ENCODE measurements around the gene SNORC. TPM values are rescaled to one million over a fixed set of nuclear protein-coding genes. Genes with fewer than 3 reads are reported as not detected.

Gene SNORC
- total and polyA plus RNA-seq, 2 of the 13 experiments (the other 11 are each of a cell fraction or from before 2014, with no cell fraction given) = 59.1 to 86.1 TPM

GRCh38 chr2:232873292-232873908 is 3.3 kb downstream of the SNORC start (continued):
- TF ChIP-seq ZNF407 (CRISPR knock-in tag; IDR thresholded peaks at IDR 0.05; ENCODE audit: not compliant biosample characterization) (no peak), ZNF879 (CRISPR knock-in tag; IDR thresholded peaks at IDR 0.05) (no peak), HOXA9 (CRISPR knock-in tag; IDR thresholded peaks at IDR 0.05; ENCODE audit: borderline replicate concordance) (no peak), HDAC2 (CRISPR knock-in tag; IDR thresholded peaks at IDR 0.05) (no peak), TAF15 (IDR thresholded peaks at IDR 0.05; ENCODE audit: low read depth, low read length, poor library complexity, severe bottlenecking) (peak; percentile 95), ZBTB1 (CRISPR knock-in tag; IDR thresholded peaks at IDR 0.05; ENCODE audit: borderline replicate concordance) (no peak), ZNF510 (CRISPR knock-in tag; IDR thresholded peaks at IDR 0.05; ENCODE audit: low read depth) (no peak), SRSF9 (IDR thresholded peaks at IDR 0.05; ENCODE audit: borderline replicate concordance, insufficient read depth, low read depth, low read length, poor library complexity, severe bottlenecking) (no peak), ZNF343 (CRISPR knock-in tag; IDR thresholded peaks at IDR 0.05) (no peak), ZNF354B (CRISPR knock-in tag; IDR thresholded peaks at IDR 0.05) (no peak), ZNF329 (CRISPR knock-in tag; IDR thresholded peaks at IDR 0.05; ENCODE audit: low read depth) (no peak), ZBTB10 (CRISPR knock-in tag; IDR thresholded peaks at IDR 0.05; ENCODE audit: borderline replicate concordance) (peak; percentile 23; the same call in 1 of the 2 replicates), ZNF121 (CRISPR knock-in tag; IDR thresholded peaks at IDR 0.05) (no peak), ADNP (CRISPR knock-in tag; IDR thresholded peaks at IDR 0.05) (no peak), ATM (IDR thresholded peaks at IDR 0.05; ENCODE audit: borderline replicate concordance) (no peak), ZNF501 (CRISPR knock-in tag; IDR thresholded peaks at IDR 0.05) (peak; percentile 2; the same call in 1 of the 2 replicates), SMYD3 (CRISPR knock-in tag; IDR thresholded peaks at IDR 0.05) (no peak), REPIN1 (CRISPR knock-in tag; IDR thresholded peaks at IDR 0.05; ENCODE audit: borderline replicate concordance, low read depth) (no peak), ZNF629 (CRISPR knock-in tag; conservative IDR thresholded peaks at IDR 0.05) (no peak), MAX (IDR thresholded peaks at IDR 0.05) (no peak; the same call in 1 of the 2 replicates)
